ENCODE results near the gene ZNF609.
"Not testable (repeated sequence)": the region's sequence is repeated elsewhere in the genome, so short reads cannot be mapped to it uniquely, and the experiment has no call there.

Gene ZNF609

GRCh38 chr15:64642875-64643274 lies 182.5 kb downstream of the ZNF609 start:
- TF ChIP-seq CTCF (conservative IDR thresholded peaks at IDR 0.05; ENCODE audit: low read depth), result no peak
- CTCF ChIA-PET, result interaction anchor here (0.6 kb wide), 2 partner anchors 44 to 45 kb away, joined by 3 read pairs; no protein-coding TSS in a partner anchor
- H3K27ac ChIP-seq, result no peak overlapping the region

GRCh38 chr15:64643685-64644084 lies 183.3 kb downstream of the ZNF609 start:
- ChIA-PET CTCF (interaction anchor here (0.5 to 0.7 kb wide), 2 partner anchors 74 to 211 kb away, joined by 3 read pairs; no protein-coding TSS in a partner anchor), POLR2A (ENCODE audit: low non-redundant PET) (no interaction called here)
- TF ChIP-seq CTCF (conservative IDR thresholded peaks at IDR 0.05; ENCODE audit: low read depth), result no peak
- DNase-seq (ENCODE audit: low spot score), result no peak
- H3K27ac ChIP-seq, result no peak overlapping the region

More at GRCh38 chr15:64642875-64643274, 182.5 kb downstream of the ZNF609 start:
- POLR2A ChIA-PET (ENCODE audit: low non-redundant PET), result no interaction called here
- DNase-seq (ENCODE audit: low spot score), result no peak

- POLR2A ChIA-PET (ENCODE audit: low non-redundant PET), result interaction anchor here (0.5 kb wide), 1 partner anchor 467 kb away, joined by 3 read pairs; no protein-coding TSS in a partner anchor
- CTCF ChIA-PET; H3K27ac ChIP-seq; DNase-seq (ENCODE audit: low spot score): not testable (repeated sequence)
Observed at GRCh38 chr15:64644811-64645210, 184.4 kb downstream of the ZNF609 start.

- DNase-seq (ENCODE audit: low spot score), result no peak
- no peak overlapping the region for H3K27ac ChIP-seq
- ChIA-PET POLR2A (ENCODE audit: low non-redundant PET) (interaction anchor here (0.7 kb wide), 1 partner anchor 108 kb away, joined by 13 read pairs; no protein-coding TSS in a partner anchor), CTCF (interaction anchor here (0.5 to 0.7 kb wide), 3 partner anchors 76 to 358 kb away, joined by 3 to 6 read pairs (median 3); no protein-coding TSS in a partner anchor)
- TF ChIP-seq CTCF (conservative IDR thresholded peaks at IDR 0.05; ENCODE audit: low read depth), result no peak
Observed at GRCh38 chr15:64645995-64646394, 185.6 kb downstream of the ZNF609 start.

- no peak overlapping the region for H3K27ac ChIP-seq
- TF ChIP-seq CTCF (conservative IDR thresholded peaks at IDR 0.05; ENCODE audit: low read depth), result no peak
- ChIA-PET CTCF (no interaction called here), POLR2A (ENCODE audit: low non-redundant PET) (interaction anchor here (0.7 kb wide), 1 partner anchor 197 kb away, joined by 13 read pairs; no protein-coding TSS in a partner anchor)
- DNase-seq (ENCODE audit: low spot score), result no peak
Observed at GRCh38 chr15:64647367-64647766, 187.0 kb downstream of the ZNF609 start.

- no peak for DNase-seq (ENCODE audit: low spot score)
- POLR2A ChIA-PET (ENCODE audit: low non-redundant PET), result interaction anchor here (0.6 kb wide), 1 partner anchor 86 kb away, joined by 3 read pairs; no protein-coding TSS in a partner anchor
- no peak for TF ChIP-seq CTCF (conservative IDR thresholded peaks at IDR 0.05; ENCODE audit: low read depth)
- CTCF ChIA-PET, result interaction anchor here (0.5 to 0.6 kb wide), 2 partner anchors 23 to 702 kb away, joined by 4 read pairs; no protein-coding TSS in a partner anchor
- no peak overlapping the region for H3K27ac ChIP-seq
Observed at GRCh38 chr15:64650552-64650951, 190.2 kb downstream of the ZNF609 start.

- no peak overlapping the region for H3K27ac ChIP-seq
- no peak for DNase-seq (ENCODE audit: low spot score)
- ChIA-PET CTCF (interaction anchor here (0.5 to 2.0 kb wide), 3 partner anchors 79 to 225 kb away, joined by 3 to 8 read pairs (median 7); no protein-coding TSS in a partner anchor), POLR2A (ENCODE audit: low non-redundant PET) (no interaction called here)
- no peak for TF ChIP-seq CTCF (conservative IDR thresholded peaks at IDR 0.05; ENCODE audit: low read depth)
Observed at GRCh38 chr15:64651601-64652191, 191.3 kb downstream of the ZNF609 start.

All from RWPE1 (cell line).